OCI-LY7 (cell line): ENCODE results near the gene TLE5.

Source experiments
- CTCF ChIP-seq: fragments of 200-600 bp; sonication (generic); conservative IDR thresholded peaks from 2 replicates; pipeline ENCODE4 v1.5.1; 2014; ENCODE audit warnings: mild to moderate bottlenecking, antibody characterized with exemption, low read length, moderate library complexity, mixed read lengths
- EZH2phosphoT487 ChIP-seq: fragments of 200-600 bp; sonication (generic); IDR thresholded peaks from 2 replicates; pipeline ENCODE4 v1.6.1; 2018; ENCODE audit warnings: low read depth, borderline replicate concordance, mild to moderate bottlenecking, mixed run types, antibody characterized with exemption, low read length, moderate library complexity, mixed read lengths

- no peak for TF ChIP-seq CTCF
- TF ChIP-seq EZH2phosphoT487, result no peak
Observed at GRCh38 chr19:3029065-3029923, 33.0 kb downstream of the TLE5 start, which contains the start of gene TLE2.
